NCI-H82 treated with DMSO at 0.1 percent for 48 hours (cell line): Measurements from ENCODE around the gene ASCC1.
"Not testable (repeated sequence)": the region's sequence is repeated elsewhere in the genome, so short reads cannot be mapped to it uniquely, and the experiment has no call there.

ENCODE experiments used
- DNase-seq: peaks from one replicate; lab custom pipeline; 2025; ENCODE audit not compliant: unreplicated experiment; lab: John Stamatoyannopoulos, UW

The ASCC1 gene

GRCh38 chr10:72249176-72249862, 33.2 kb upstream of the ASCC1 start:
- not testable (repeated sequence) for DNase-seq

- no peak for DNase-seq
Measured at GRCh38 chr10:72248468-72249151, 32.5 kb upstream of the ASCC1 start.

- DNase-seq: no peak
Measured at GRCh38 chr10:72245949-72246525, 30.0 kb upstream of the ASCC1 start.

- DNase-seq: no peak
Measured at GRCh38 chr10:72244573-72245038, 28.5 kb upstream of the ASCC1 start.

GRCh38 chr10:72243822-72244437, 27.9 kb upstream of the ASCC1 start:
- peak; percentile 19 for DNase-seq

GRCh38 chr10:72242675-72243074, 26.6 kb upstream of the ASCC1 start:
- no peak for DNase-seq

GRCh38 chr10:72241691-72242252, 25.7 kb upstream of the ASCC1 start:
- DNase-seq: no peak

- no peak for DNase-seq
Measured at GRCh38 chr10:72240371-72240770, 24.3 kb upstream of the ASCC1 start.

GRCh38 chr10:72239409-72239808, 23.3 kb upstream of the ASCC1 start:
- DNase-seq: no peak

- no peak for DNase-seq
Measured at GRCh38 chr10:72238392-72239175, 22.5 kb upstream of the ASCC1 start.

- no peak for DNase-seq
Measured at GRCh38 chr10:72235544-72236279, 19.6 kb upstream of the ASCC1 start.

GRCh38 chr10:72234560-72235095, 18.6 kb upstream of the ASCC1 start:
- DNase-seq: no peak

GRCh38 chr10:72233621-72234020, 17.5 kb upstream of the ASCC1 start:
- DNase-seq: no peak

- no peak for DNase-seq
Measured at GRCh38 chr10:72229261-72230251, 13.5 kb upstream of the ASCC1 start.

GRCh38 chr10:72228318-72228751, 12.3 kb upstream of the ASCC1 start:
- DNase-seq: no peak

- DNase-seq: no peak
Measured at GRCh38 chr10:72227826-72228225, 11.8 kb upstream of the ASCC1 start.

GRCh38 chr10:72226418-72227027, 10.4 kb upstream of the ASCC1 start:
- no peak for DNase-seq

GRCh38 chr10:72224191-72224590, 8.1 kb upstream of the ASCC1 start:
- DNase-seq: not testable (repeated sequence)
